Ovary (tissue), 9 donors: ENCODE measurements around the gene INSIG1. TPM values are rescaled to one million over a fixed set of nuclear protein-coding genes. Genes with fewer than 3 reads are reported as not detected.

Source experiments
- DNase-seq, 5 donors: peaks; one replicate each; pipeline ENCODE4 v3.0.0-alpha.2; 2019 to 2020
- H3K27ac ChIP-seq, 2 donors: fragments of 200-600 bp; one replicate each; pipeline versions ENCODE4 v1.5.1 to v1.8.0; 2019 to 2022
- H3K27me3 ChIP-seq: fragments of 200-600 bp; one replicate; pipeline ENCODE4 v1.8.0; 2022
- H3K36me3 ChIP-seq: fragments of 200-600 bp; sonication (generic); one replicate; pipeline ENCODE4 v1.5.1; 2019
- H3K4me1 ChIP-seq: one replicate; pipeline ENCODE4 v1.8.1; 2013; ENCODE audit warnings: mild to moderate bottlenecking, moderate library complexity; ENCODE audit not compliant: insufficient read depth
- H3K4me3 ChIP-seq: fragments of 200-600 bp; sonication (generic); one replicate; pipeline ENCODE4 v1.5.1; 2017
- H3K9me3 ChIP-seq, 2 donors: fragments of 200-600 bp in 1 of 2; sonication (generic) in 1 of 2; one replicate each; pipeline versions ENCODE4 v1.5.1 to v1.8.1; 2013 to 2019; ENCODE audit warnings: mild to moderate bottlenecking in 1 of 2, moderate library complexity in 1 of 2
- CTCF ChIP-seq, 3 donors: fragments of 450-650 bp in 2 of 3; fragments of 200-600 bp in 1 of 3; IDR thresholded peaks; one replicate each; pipeline versions ENCODE4 v1.5.1 to v1.8.0; 2016 to 2022; ENCODE audit warnings: antibody characterized with exemption in 3 of 3, mild to moderate bottlenecking in 1 of 3
- EP300 ChIP-seq: sonication (generic); formaldehyde crosslinking; IDR thresholded peaks from one replicate; pipeline ENCODE4 v1.6.1; 2017; ENCODE audit warnings: antibody characterized with exemption
- POLR2A ChIP-seq: fragments of 450-650 bp; IDR thresholded peaks from one replicate; pipeline ENCODE4 v1.6.1; 2017; ENCODE audit warnings: antibody characterized with exemption, mild to moderate bottlenecking, moderate library complexity
- WGBS, 3 donors: extraction: QIAGEN DNeasy Blood & Tissue Kit in 1 of 3; methylation state at CpG; one replicate each; pipeline versions ENCODE4 v1.1.5 to v1.1.7; 2013 to 2017; 5-methylcytosine and 5-hydroxymethylcytosine counted together
- intact Hi-C, 4 donors: fragments of 100-400 bp; cut with DNase I; formaldehyde crosslinking; loops; one replicate each; pipeline versions ENCODE4 v1.11.0 to v1.15.1; 2022 to 2023
- polyA plus RNA-seq, 2 donors: library from polyadenylated mRNA; stranded (reverse); fragments of 200-250 nt in 1 of 2; fragments of 350-450 nt in 1 of 2; fragmentation: Illumina TruSeq in 1 of 2; extraction: RNeasy Lipid Tissue Mini Kit (QIAGEN cat#74804) in 1 of 2; gene quantifications; one replicate each; pipeline ENCODE4 v1.2.3, GENCODE V29; 2013 to 2014
- total RNA-seq, 7 donors: library from RNA; depleted of rRNA in 2 of 7; stranded (reverse); fragments of >200 nt in 2 of 7; fragmentation: NEBNext Ultra II Directional in 3 of 7; extraction: Animal tissue kit (Norgen Biotek cat#: 25700) in 3 of 7; gene quantifications; one replicate each; pipeline versions ENCODE4 v1.1.0 to v1.2.4, GENCODE V29; 2016 to 2023
- donor health status: DM: no; HTN: no; CAD: no; lungs with moderate emphysema.
- donor health status: DM: no; HTN: no; CAD: no.
- donor health status: Bipolar disorder and iron deficiency.
- donor health status: DM: yes; HTN: yes; CAD: no.
- donor health status: DM: no; HTN: no; CAD: no.
- donor health status: DM: yes; HTN: yes; CAD: no.

INSIG1 gene
- total and polyA plus RNA-seq, 9 donors: 15.0 to 186 (median 30.5) TPM

- no peak for DNase-seq
- no peak for TF ChIP-seq POLR2A
- no peak for TF ChIP-seq CTCF (IDR thresholded peaks at IDR 0.05)
- no peak for TF ChIP-seq EP300
- H3K27ac ChIP-seq: no peak overlapping the region
- whole genome bisulfite sequencing, 3 donors: 76 to 78% (median 76%) methylated on average over 1 of the region's 1 CpG
- H3K4me1 ChIP-seq: no peaks in the 10 kb centered on the region
- H3K9me3 ChIP-seq: no peaks in the 10 kb centered on the region
- H3K27me3 ChIP-seq: no peaks in the 10 kb centered on the region
- intact Hi-C loops: loop anchor here in 1 of 4 donors (10.0 kb wide), 1 partner anchor 304 kb away; the partner anchor contains the start of gene PAXIP1
- H3K4me3 ChIP-seq: no peak overlapping the region
- H3K36me3 ChIP-seq: no peaks in the 10 kb centered on the region
Observed at GRCh38 chr7:155309021-155309338, 11.3 kb downstream of the INSIG1 start.

GRCh38 chr7:155310425-155311114 is 12.9 kb downstream of the INSIG1 start:
- H3K4me1 ChIP-seq: no peaks in the 10 kb centered on the region
- WGBS, 3 donors: 86 to 92% (median 90%) methylated on average over 13 of the region's 13 CpGs
- no peak for TF ChIP-seq CTCF (IDR thresholded peaks at IDR 0.05)
- TF ChIP-seq POLR2A: no peak
- no peak for TF ChIP-seq EP300
- no peaks in the 10 kb centered on the region for H3K27me3 ChIP-seq
- H3K4me3 ChIP-seq: no peak overlapping the region
- no peaks in the 10 kb centered on the region for H3K36me3 ChIP-seq
- H3K27ac ChIP-seq: no peak overlapping the region
- no peak for DNase-seq
- intact Hi-C loops: no loop called here
- no peaks in the 10 kb centered on the region for H3K9me3 ChIP-seq

GRCh38 chr7:155311826-155312537 is 14.3 kb downstream of the INSIG1 start:
- no peaks in the 10 kb centered on the region for H3K4me1 ChIP-seq
- 74 to 81% (median 75%) methylated on average over 8 of the region's 8 CpGs for WGBS, 3 donors

GRCh38 chr7:155312633-155313032 is 15.0 kb downstream of the INSIG1 start:
- no peak for TF ChIP-seq EP300
- no peak for TF ChIP-seq POLR2A
- no peak for TF ChIP-seq CTCF (IDR thresholded peaks at IDR 0.05)
- 64 to 82% (median 74%) methylated on average over 7 of the region's 7 CpGs for WGBS, 3 donors

More at GRCh38 chr7:155311826-155312537, 14.3 kb downstream of the INSIG1 start:
- Histone ChIP-seq H3K27me3 (no peaks in the 10 kb centered on the region), H3K4me3 (no peak overlapping the region), H3K27ac (no peak overlapping the region), H3K9me3 (no peaks in the 10 kb centered on the region), H3K36me3 (no peaks in the 10 kb centered on the region)
- intact Hi-C loops: no loop called here
- DNase-seq: no peak
- TF ChIP-seq CTCF (IDR thresholded peaks at IDR 0.05) (no peak), EP300 (no peak), POLR2A (no peak)

More at GRCh38 chr7:155312633-155313032, 15.0 kb downstream of the INSIG1 start:
- Histone ChIP-seq H3K27ac (no peak overlapping the region), H3K4me3 (no peak overlapping the region), H3K27me3 (no peaks in the 10 kb centered on the region), H3K9me3 (no peaks in the 10 kb centered on the region), H3K36me3 (no peaks in the 10 kb centered on the region), H3K4me1 (no peaks in the 10 kb centered on the region)
- intact Hi-C loops: no loop called here
- DNase-seq: no peak
